NCI-H2081 treated with DMSO at 0.1 percent for 48 hours (cell line): ENCODE results near the gene PROSER3.
"Not testable (repeated sequence)": the region's sequence is repeated elsewhere in the genome, so short reads cannot be mapped to it uniquely, and the experiment has no call there.

ENCODE experiments used
- DNase-seq: peaks from one replicate; lab custom pipeline; 2025; lab: John Stamatoyannopoulos, UW

The PROSER3 gene

GRCh38 chr19:35722897-35723296 lies 35.1 kb upstream of the PROSER3 start:
- no peak for DNase-seq

- DNase-seq: no peak
Measured at GRCh38 chr19:35723671-35724070, 34.3 kb upstream of the PROSER3 start.

- DNase-seq: not testable (repeated sequence)
Measured at GRCh38 chr19:35724132-35724531, 33.8 kb upstream of the PROSER3 start.

- DNase-seq: no peak
Measured at GRCh38 chr19:35724560-35724959, 33.4 kb upstream of the PROSER3 start.

GRCh38 chr19:35725216-35725861 lies 32.6 kb upstream of the PROSER3 start:
- DNase-seq: no peak

GRCh38 chr19:35727053-35727955 lies 30.7 kb upstream of the PROSER3 start:
- DNase-seq: no peak

GRCh38 chr19:35727956-35728706 lies 29.8 kb upstream of the PROSER3 start:
- no peak for DNase-seq

GRCh38 chr19:35729021-35729420 lies 29.0 kb upstream of the PROSER3 start:
- DNase-seq: no peak

- DNase-seq: no peak
Measured at GRCh38 chr19:35729763-35730162, 28.2 kb upstream of the PROSER3 start.

GRCh38 chr19:35730326-35730725 lies 27.6 kb upstream of the PROSER3 start:
- no peak for DNase-seq

GRCh38 chr19:35731353-35731752 lies 26.6 kb upstream of the PROSER3 start:
- DNase-seq: no peak

- no peak for DNase-seq
Measured at GRCh38 chr19:35731779-35732405, 26.1 kb upstream of the PROSER3 start.

GRCh38 chr19:35732540-35733179 lies 25.3 kb upstream of the PROSER3 start:
- DNase-seq: no peak

- no peak for DNase-seq
Measured at GRCh38 chr19:35733180-35734125, 24.5 kb upstream of the PROSER3 start.

GRCh38 chr19:35734273-35734672 lies 23.7 kb upstream of the PROSER3 start:
- no peak for DNase-seq

- no peak for DNase-seq
Measured at GRCh38 chr19:35734889-35735288, 23.1 kb upstream of the PROSER3 start.

GRCh38 chr19:35736913-35737886 lies 20.8 kb upstream of the PROSER3 start:
- no peak for DNase-seq

- no peak for DNase-seq
Measured at GRCh38 chr19:35738021-35738886, 19.7 kb upstream of the PROSER3 start.
